Stomach (tissue), 4 donors: ENCODE data around the gene UTS2B.

Experiments
- POLR2A ChIP-seq, 4 donors: fragments of 450-650 bp; IDR thresholded peaks; one replicate each; pipeline ENCODE4 v1.6.1; 2016; ENCODE audit warnings: antibody characterized with exemption in 4 of 4, control low read depth in 2 of 4, mild to moderate bottlenecking in 1 of 4, moderate library complexity in 1 of 4
- TF ChIP-seq, protein P1 (sequence below), 7 experiments: fragments of 450-650 bp in 4 of 7; fragments of 200-600 bp in 3 of 7; sonication (generic) in 3 of 7; IDR thresholded peaks; one replicate each; pipeline ENCODE4 v1.5.1; 2016 to 2019; ENCODE audit warnings: antibody characterized with exemption in 7 of 7, control low read depth in 2 of 7, mild to moderate bottlenecking in 1 of 7

DNA sequence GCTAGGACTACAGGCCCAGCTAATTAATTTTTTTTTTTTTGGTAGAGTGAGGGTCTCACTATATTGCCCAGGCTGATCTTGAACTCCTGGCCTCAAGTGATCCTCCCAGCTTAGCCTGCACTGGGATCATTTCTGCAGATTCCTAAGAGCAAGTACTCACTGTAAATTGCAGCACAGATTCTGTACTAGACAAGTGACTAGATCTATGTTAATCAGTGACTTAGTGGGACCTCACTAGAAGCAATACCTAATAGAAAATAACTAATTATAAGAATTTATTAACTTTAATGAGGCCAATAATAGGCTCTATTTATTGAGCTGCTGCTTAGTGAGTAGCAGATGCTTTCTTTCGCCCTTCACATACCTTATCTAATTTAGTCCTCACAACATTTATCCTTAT, 10.6 kb upstream of the UTS2B start:
- TF ChIP-seq, protein P1, sequence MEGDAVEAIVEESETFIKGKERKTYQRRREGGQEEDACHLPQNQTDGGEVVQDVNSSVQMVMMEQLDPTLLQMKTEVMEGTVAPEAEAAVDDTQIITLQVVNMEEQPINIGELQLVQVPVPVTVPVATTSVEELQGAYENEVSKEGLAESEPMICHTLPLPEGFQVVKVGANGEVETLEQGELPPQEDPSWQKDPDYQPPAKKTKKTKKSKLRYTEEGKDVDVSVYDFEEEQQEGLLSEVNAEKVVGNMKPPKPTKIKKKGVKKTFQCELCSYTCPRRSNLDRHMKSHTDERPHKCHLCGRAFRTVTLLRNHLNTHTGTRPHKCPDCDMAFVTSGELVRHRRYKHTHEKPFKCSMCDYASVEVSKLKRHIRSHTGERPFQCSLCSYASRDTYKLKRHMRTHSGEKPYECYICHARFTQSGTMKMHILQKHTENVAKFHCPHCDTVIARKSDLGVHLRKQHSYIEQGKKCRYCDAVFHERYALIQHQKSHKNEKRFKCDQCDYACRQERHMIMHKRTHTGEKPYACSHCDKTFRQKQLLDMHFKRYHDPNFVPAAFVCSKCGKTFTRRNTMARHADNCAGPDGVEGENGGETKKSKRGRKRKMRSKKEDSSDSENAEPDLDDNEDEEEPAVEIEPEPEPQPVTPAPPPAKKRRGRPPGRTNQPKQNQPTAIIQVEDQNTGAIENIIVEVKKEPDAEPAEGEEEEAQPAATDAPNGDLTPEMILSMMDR (IDR thresholded peaks at IDR 0.05) = no peak
- no peak for TF ChIP-seq POLR2A (IDR thresholded peaks at IDR 0.05)
